HG02938 (cell line): ENCODE results near the gene SLC39A6.
"Not testable (repeated sequence)": the region's sequence is repeated elsewhere in the genome, so short reads cannot be mapped to it uniquely, and the experiment has no call there.

ENCODE experiments used
- ATAC-seq: cut with Tn5 transposase; IDR thresholded peaks from one replicate; pipeline ENCODE4 v1.9.1; 2021; ENCODE audit warnings: mild to moderate bottlenecking, moderate library complexity; ENCODE audit not compliant: unreplicated experiment

The SLC39A6 gene

GRCh38 chr18:36066001-36066400 is 63.1 kb downstream of the SLC39A6 start:
- ATAC-seq: no peak

- ATAC-seq: not testable (repeated sequence)
Measured at GRCh38 chr18:36064809-36065079, 64.4 kb downstream of the SLC39A6 start.

- no peak for ATAC-seq
Measured at GRCh38 chr18:36064027-36064808, 64.9 kb downstream of the SLC39A6 start.

GRCh38 chr18:36058674-36059073 is 70.5 kb downstream of the SLC39A6 start:
- ATAC-seq: no peak
